GM19239 (cell line): Measurements from ENCODE around the gene RBM23.
"Not testable (repeated sequence)": the region's sequence is repeated elsewhere in the genome, so short reads cannot be mapped to it uniquely, and the experiment has no call there.

Experiments
- DNase-seq: peaks from one replicate; pipeline ENCODE4 v3.0.0; 2011; ENCODE audit warnings: low spot score; ENCODE audit not compliant: insufficient read length
- FAIRE-seq: peaks from 2 replicates; lab custom pipeline; 2011; peaks lifted over from hg19 to GRCh38; lab: Jason Lieb, UNC

The RBM23 gene

GRCh38 chr14:22918804-22919600 lies at the start of gene RBM23:
RBM23 (minus strand) TSS chr14:22919149.
- DNase-seq (peak; percentile 80), FAIRE-seq (peak; percentile 94)

GRCh38 chr14:22966783-22967269 lies 47.9 kb upstream of the RBM23 start:
- DNase-seq (no peak), FAIRE-seq (no peak)

GRCh38 chr14:22965916-22966782 lies 47.2 kb upstream of the RBM23 start:
- not testable (repeated sequence) for FAIRE-seq, DNase-seq

- FAIRE-seq (no peak), DNase-seq (no peak)
Measured at GRCh38 chr14:22962061-22962676, 43.2 kb upstream of the RBM23 start.

- no peak for DNase-seq
Measured at GRCh38 chr14:22955702-22956569, 37.0 kb upstream of the RBM23 start.

DNA sequence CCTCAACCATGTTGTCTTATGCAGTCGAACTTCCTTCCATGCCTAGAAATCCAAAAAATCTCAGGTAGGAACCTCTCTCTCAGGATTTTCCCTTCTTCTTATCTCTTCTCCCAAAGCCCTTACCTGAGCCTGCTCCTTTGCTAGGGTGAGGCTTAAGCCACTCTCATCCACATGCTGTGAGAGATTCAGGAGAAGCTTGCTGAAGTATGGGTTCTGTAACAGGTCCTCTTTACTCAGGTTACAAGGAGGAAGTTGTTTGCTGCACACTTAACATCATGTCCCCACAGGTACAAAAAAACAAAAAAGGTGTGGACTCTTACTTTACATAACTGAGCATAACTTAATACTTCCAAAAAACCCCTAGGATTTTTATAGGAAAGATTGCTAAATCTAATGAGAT lies 33.5 kb upstream of the RBM23 start:
- no peak for DNase-seq
- no peak for FAIRE-seq

More at GRCh38 chr14:22955702-22956569, 37.0 kb upstream of the RBM23 start:
- peak; percentile 11 for FAIRE-seq

DNA sequence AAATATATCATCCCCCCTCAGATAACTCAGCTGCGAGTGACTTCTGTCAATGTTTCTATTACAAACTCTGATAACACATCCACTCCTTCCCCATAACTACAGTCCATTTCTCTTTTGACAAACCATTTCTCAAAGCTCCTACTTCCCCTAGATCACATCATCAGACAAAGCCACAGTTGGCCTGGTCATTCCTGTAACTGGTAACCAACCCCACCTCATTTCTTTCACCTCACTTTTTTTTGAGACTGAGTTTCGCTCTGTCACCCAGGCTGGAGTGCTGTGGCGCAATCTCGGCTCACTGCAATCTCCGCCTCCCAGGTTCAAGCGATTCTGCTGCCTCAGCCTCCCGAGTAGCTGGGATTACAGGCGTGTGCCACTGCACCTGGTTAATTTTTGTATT lies 32.8 kb upstream of the RBM23 start:
- DNase-seq, FAIRE-seq: not testable (repeated sequence)

- DNase-seq (no peak), FAIRE-seq (no peak)
Measured at GRCh38 chr14:22945642-22946041, 26.7 kb upstream of the RBM23 start.

GRCh38 chr14:22939684-22940083 lies 20.7 kb upstream of the RBM23 start:
- no peak for FAIRE-seq
- no peak for DNase-seq

- DNase-seq (no peak), FAIRE-seq (no peak)
Measured at GRCh38 chr14:22935156-22935555, 16.2 kb upstream of the RBM23 start.

GRCh38 chr14:22932146-22932545 lies 13.2 kb upstream of the RBM23 start:
- DNase-seq = no peak
- FAIRE-seq = no peak

GRCh38 chr14:22929961-22930364 lies 11.0 kb upstream of the RBM23 start:
- no peak for FAIRE-seq
- DNase-seq = no peak

DNA sequence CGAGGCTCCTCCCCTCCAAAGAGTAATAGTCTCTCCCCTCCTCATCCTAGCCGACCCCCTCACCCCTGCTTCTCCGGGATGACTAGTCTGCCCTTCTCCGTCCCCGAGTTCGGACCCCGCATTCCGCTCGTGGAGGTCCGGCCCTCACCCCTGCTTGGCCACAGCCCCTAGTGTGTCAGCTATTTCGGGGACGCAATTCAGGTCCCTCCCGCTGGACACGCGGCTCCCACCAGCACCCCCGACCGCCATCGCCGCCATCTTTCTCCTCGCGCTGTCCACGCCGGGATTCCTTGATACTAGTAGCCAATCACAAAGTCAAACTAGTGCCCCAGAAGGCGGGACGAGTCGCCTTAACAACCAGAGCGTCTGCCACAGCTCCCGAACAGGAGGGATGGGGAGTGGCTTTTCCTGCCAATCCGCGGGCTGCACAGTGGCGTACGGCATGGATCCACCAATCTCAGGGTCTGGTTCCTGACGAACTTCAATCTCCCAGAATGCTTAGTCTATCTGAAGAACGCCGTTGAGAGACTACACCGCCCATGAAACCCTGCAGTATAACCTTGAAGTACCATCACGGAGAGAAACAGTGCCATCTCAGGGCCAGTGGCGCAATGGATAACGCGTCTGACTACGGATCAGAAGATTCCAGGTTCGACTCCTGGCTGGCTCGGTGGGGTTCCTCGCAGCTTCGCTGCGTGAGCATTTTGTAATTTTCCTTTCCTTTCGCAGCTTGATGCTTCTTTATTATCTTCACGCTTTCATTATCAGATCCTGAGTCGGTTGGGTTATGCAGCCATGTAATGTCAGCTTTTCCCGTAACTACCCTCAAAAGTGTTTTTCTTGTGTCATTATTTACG lies 10.4 kb upstream of the RBM23 start, which contains the start of gene PRMT5:
Gene PRMT5, minus strand, starts transcription at position 273 of the 857 bp plus-strand sequence. Its CDS starts 15 bp downstream, at position 258.
- FAIRE-seq (peak; percentile 96), DNase-seq (peak; percentile 88)

DNA sequence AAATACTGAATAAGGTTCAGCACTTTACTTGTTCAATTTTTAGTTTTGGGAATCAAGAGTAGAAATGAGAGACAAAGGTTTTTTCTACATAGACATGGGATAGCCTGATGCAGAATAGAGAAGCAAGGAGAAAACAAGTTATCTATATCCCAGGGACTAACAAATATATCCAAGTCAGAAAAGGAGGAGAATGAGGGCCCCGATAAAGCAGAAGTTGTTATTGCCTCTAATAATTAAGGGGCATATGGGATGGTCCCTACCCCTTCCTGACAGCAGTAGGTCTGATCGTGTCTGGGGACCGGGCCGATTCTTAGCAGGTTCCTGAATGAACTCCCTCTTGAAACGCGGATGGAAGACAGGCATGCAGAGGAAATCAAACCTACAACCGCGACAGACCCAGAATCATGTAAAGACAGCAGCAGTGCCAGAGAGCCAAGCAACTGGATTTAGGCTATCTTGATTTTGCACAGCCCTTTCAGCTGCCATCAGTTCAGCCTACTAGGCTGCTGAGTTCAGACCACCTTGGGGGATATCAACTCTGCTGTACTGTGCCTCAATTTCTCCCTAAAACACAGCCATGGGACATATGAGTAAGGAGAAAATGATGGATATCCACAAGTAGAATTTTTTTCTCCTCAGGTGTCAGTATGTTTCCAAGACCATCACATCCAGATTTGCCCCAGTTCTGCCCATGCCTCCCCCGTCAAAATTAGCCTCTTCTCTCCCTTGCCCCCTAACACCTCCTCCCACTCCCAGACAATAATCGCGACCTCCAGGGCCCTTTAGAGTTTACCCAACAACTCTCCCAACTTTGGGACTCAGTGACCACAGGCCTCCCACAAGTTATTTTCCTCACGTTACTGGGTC lies 9.5 kb upstream of the RBM23 start:
- no peak for DNase-seq
- no peak for FAIRE-seq

DNA sequence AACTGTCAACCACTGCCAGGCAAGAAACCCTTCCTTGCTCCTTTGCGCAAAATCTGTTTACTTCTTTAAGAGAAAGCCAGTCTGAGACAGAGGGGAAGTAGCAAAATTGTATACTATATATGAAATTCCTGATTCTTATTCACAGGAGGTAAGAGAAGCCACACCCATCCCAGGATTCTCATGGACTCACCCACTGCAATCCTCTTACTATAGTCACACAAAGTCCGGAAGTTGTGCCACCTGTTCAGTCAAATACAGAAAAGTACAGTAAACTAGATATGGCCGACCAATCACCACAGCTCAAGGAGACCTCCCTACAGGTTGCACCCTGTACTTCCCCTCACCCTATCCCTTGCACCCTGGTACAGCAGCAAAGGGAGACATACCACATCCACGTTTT lies 7.4 kb upstream of the RBM23 start:
- DNase-seq = no peak
- no peak for FAIRE-seq

DNA sequence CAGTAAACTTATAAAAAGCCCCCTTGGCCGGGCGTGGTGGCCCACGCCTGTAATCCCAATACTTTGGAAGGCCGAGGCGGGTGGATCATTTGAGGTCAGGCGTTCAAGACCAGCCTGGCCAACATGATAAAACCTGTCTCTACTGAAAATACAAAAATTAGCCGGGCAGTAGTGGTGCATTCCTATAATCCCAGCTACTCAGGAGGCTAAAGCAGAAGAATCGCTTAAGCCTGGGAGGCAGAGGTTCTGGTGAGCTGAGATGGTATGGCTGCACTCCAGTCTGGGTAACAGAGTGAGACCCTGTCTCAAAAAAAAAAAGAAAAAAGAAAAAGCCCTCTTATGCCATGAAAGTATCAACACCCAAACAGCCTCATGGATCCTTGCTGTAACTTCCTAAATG lies 6.6 kb upstream of the RBM23 start:
- DNase-seq = no peak
- FAIRE-seq = no peak

DNA sequence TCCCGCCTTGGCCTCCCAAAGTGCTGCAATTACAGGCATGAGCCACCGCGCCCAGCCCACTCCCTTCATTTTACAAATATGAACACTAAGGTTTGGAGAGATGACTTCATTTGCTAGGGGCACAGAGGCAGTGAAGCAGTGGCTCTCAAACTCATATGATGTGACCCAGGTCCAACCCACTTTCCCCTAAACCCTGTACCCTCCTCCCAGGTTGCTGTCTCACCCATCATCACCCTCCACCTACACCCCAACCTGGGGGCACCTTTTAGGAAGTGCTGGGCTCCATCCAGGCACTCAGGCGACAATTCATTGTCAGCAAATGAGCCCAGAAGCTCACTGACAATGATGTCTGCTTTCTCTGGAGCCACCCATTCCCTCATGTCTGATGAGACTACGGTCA lies 4.8 kb upstream of the RBM23 start:
- FAIRE-seq (no peak), DNase-seq (no peak)

GRCh38 chr14:22922294-22922693 lies 3.3 kb upstream of the RBM23 start:
- no peak for DNase-seq
- FAIRE-seq = no peak
